Stomach (tissue), 9 donors: ENCODE results near the gene BPHL. TPM values are rescaled to one million over a fixed set of nuclear protein-coding genes. Genes with fewer than 3 reads are reported as not detected.
A peak's percentile ranks its signal among the peaks of the same experiment; 100 is the strongest.

Experiments
- DNase-seq, 2 donors: peaks; one replicate each; pipeline versions ENCODE4 v3.0.0 to v3.0.0-alpha.2; 2013 to 2019
- H3K27ac ChIP-seq, 5 donors: fragments of 200-600 bp in 4 of 5; sonication (generic) in 4 of 5; one replicate each; pipeline ENCODE4 v1.5.1; 2013 to 2019; ENCODE audit warnings: mild to moderate bottlenecking in 1 of 5, moderate library complexity in 1 of 5
- H3K27me3 ChIP-seq, 3 donors: fragments of 200-600 bp; sonication (generic); one replicate each; pipeline ENCODE4 v1.5.1; 2017 to 2019; ENCODE audit warnings: mixed run types in 1 of 3
- H3K36me3 ChIP-seq, 4 donors: fragments of 200-600 bp; sonication (generic); 1 replicate in 3 of 4; 2 replicates in 1 of 4; pipeline ENCODE4 v1.5.1; 2016 to 2019
- H3K4me1 ChIP-seq, 4 donors: fragments of 200-600 bp; sonication (generic); one replicate each; pipeline ENCODE4 v1.5.1; 2016 to 2019
- H3K4me3 ChIP-seq, 4 donors: fragments of 200-600 bp; sonication (generic) in 3 of 4; one replicate each; pipeline ENCODE4 v1.5.1; 2016 to 2019; ENCODE audit warnings: mild to moderate bottlenecking in 1 of 4
- H3K9me3 ChIP-seq, 4 donors: fragments of 200-600 bp; sonication (generic); one replicate each; pipeline ENCODE4 v1.5.1; 2016 to 2019
- EP300 ChIP-seq: sonication (generic); formaldehyde crosslinking; IDR thresholded peaks from one replicate; pipeline ENCODE4 v1.6.1; 2017; ENCODE audit warnings: antibody characterized with exemption
- POLR2A ChIP-seq, 4 donors: fragments of 450-650 bp; IDR thresholded peaks; one replicate each; pipeline ENCODE4 v1.6.1; 2016; ENCODE audit warnings: antibody characterized with exemption in 4 of 4, control low read depth in 2 of 4, mild to moderate bottlenecking in 1 of 4, moderate library complexity in 1 of 4
- POLR2AphosphoS5 ChIP-seq, 3 donors: sonication (generic); formaldehyde crosslinking; IDR thresholded peaks; one replicate each; pipeline ENCODE4 v1.6.1; 2016; ENCODE audit warnings: antibody characterized with exemption in 3 of 3
- WGBS, 5 donors: extraction: QIAGEN DNeasy Blood & Tissue Kit in 3 of 5; methylation state at CpG; one replicate each; pipeline versions ENCODE4 v1.1.5 to v1.1.7; 2013 to 2018; 5-methylcytosine and 5-hydroxymethylcytosine counted together
- intact Hi-C: fragments of 100-400 bp; cut with DNase I; formaldehyde crosslinking; loops from one replicate; pipeline ENCODE4 v1.15.1; 2023; ENCODE audit warnings: low total_unique reads
- polyA plus RNA-seq, 3 donors: library from polyadenylated mRNA; stranded (reverse); fragments of 200-250 nt; gene quantifications; one replicate each; pipeline ENCODE4 v1.2.3, GENCODE V29; 2013
- total RNA-seq, 5 donors: library from RNA; depleted of rRNA; stranded (reverse); fragments of >200 nt; gene quantifications; one replicate each; pipeline versions ENCODE4 v1.1.0 to v1.2.3, GENCODE V29; 2014 to 2016
- TF ChIP-seq, protein P1 (sequence below), 7 experiments: fragments of 450-650 bp in 4 of 7; fragments of 200-600 bp in 3 of 7; sonication (generic) in 3 of 7; IDR thresholded peaks; one replicate each; pipeline ENCODE4 v1.5.1; 2016 to 2019; ENCODE audit warnings: antibody characterized with exemption in 7 of 7, control low read depth in 2 of 7, mild to moderate bottlenecking in 1 of 7
- donor health status: healthy with polysubstance abuse.
- donor health status: Bipolar disorder and iron deficiency.
- donor health status: healthy.

The BPHL gene
- total and polyA plus RNA-seq, 8 donors, result 9.3 to 104 (median 13.1) TPM

DNA sequence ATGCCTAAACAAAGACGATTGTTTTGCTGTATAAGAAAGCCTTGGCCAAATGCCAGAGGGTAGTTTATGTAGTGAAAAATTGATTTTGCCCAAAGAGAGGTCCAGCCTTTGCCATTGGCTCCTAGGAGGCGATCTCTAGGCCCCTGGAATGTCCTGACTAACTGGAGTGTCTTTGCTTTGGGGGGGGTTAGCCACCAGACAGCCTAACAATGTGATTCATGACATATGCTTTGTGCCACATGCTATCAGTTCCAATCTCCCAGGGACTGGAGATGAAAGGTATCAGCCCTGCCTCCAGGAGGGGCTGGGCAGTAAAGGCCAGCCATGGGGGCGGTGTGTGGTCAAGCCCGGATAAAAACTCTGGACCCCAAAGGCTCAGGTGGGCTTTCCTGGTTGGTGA, 71.5 kb downstream of the BPHL start:
- intact Hi-C loops, result no loop called here
- no peak for DNase-seq
- TF ChIP-seq EP300 (no peak), POLR2AphosphoS5 (IDR thresholded peaks at IDR 0.05) (no peak), POLR2A (IDR thresholded peaks at IDR 0.05) (no peak)
- TF ChIP-seq, protein P1, sequence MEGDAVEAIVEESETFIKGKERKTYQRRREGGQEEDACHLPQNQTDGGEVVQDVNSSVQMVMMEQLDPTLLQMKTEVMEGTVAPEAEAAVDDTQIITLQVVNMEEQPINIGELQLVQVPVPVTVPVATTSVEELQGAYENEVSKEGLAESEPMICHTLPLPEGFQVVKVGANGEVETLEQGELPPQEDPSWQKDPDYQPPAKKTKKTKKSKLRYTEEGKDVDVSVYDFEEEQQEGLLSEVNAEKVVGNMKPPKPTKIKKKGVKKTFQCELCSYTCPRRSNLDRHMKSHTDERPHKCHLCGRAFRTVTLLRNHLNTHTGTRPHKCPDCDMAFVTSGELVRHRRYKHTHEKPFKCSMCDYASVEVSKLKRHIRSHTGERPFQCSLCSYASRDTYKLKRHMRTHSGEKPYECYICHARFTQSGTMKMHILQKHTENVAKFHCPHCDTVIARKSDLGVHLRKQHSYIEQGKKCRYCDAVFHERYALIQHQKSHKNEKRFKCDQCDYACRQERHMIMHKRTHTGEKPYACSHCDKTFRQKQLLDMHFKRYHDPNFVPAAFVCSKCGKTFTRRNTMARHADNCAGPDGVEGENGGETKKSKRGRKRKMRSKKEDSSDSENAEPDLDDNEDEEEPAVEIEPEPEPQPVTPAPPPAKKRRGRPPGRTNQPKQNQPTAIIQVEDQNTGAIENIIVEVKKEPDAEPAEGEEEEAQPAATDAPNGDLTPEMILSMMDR (IDR thresholded peaks at IDR 0.05), result no peak
- H3K9me3 ChIP-seq, result no peaks in the 10 kb centered on the region
- H3K4me3 ChIP-seq, result no peak overlapping the region
- H3K27ac ChIP-seq, result no peak overlapping the region
- peaks cover 0 to 5% (median 0%) of the 10 kb centered on the region in 4 donors for H3K4me1 ChIP-seq
- no peaks in the 10 kb centered on the region for H3K36me3 ChIP-seq
- 59 to 75% (median 72%) methylated on average over 4 of the region's 4 CpGs for WGBS, 5 donors
- H3K27me3 ChIP-seq, result no peaks in the 10 kb centered on the region

DNA sequence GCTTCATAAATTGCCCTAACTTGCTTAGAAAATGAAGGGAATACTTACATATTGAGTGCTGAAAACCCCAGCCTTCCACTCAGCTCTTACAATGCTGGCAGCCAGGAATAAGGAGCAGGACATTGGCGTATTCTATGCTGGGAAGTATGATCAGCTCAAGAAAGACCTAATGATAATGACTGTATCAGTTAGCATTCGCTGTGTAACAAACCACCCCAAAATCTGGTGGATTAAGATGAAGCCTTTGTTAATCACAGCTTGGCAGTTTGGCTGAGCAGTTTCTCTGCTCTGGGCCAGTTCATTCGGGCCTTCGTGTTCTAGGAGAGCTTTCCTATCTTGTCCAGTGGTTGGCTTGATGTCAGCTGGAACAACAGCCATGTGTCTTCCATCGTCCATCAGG, 72.3 kb downstream of the BPHL start:
- Histone ChIP-seq H3K4me1 (peaks cover 0 to 6% (median 0%) of the 10 kb centered on the region in 4 donors), H3K27me3 (no peaks in the 10 kb centered on the region), H3K9me3 (no peaks in the 10 kb centered on the region), H3K27ac (no peak overlapping the region), H3K4me3 (no peak overlapping the region), H3K36me3 (no peaks in the 10 kb centered on the region)
- TF ChIP-seq EP300, result no peak
- DNase-seq, result no peak
- intact Hi-C loops, result no loop called here
- 84 to 94% (median 86%) methylated on average over 5 of the region's 5 CpGs for WGBS, 5 donors

DNA sequence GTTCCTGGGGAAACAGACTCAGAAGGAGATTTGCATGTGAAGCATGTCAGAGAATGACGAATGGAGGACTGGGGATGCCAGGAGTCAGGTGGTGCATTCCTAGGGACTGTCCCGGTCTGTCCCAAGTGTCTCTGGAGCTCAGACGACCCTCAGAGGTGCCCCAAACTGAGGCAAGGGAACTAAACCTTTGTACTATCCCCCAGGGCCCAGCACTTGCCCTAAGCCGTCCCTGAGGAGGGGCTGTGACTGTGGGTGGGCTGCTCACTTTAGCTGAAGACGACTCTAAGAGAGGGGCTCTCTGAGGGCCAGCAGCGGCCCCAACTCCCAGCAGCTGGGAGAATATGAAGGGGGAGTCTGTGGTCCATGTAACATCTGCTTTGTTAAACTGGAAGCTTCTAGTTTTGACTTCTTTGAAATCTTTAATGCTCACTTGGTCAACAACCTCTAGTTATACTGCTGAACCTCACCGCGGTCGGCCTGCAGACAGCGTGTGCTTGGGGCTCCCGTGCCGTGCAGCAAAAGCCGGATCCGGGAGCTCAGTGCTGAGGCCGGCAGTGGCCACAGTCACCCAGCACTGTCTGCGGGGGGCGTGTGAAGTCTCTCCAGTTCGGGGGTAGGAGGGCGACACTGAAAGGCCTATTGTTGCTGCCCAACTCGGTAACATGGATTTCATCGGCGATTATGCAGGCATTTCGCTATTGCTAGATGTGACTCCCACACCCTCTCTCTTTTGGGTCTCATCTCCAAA, 74.8 kb downstream of the BPHL start:
- TF ChIP-seq POLR2A (IDR thresholded peaks at IDR 0.05), result no peak
- TF ChIP-seq, protein P1 (IDR thresholded peaks at IDR 0.05), result no peak
- TF ChIP-seq POLR2AphosphoS5 (IDR thresholded peaks at IDR 0.05), result no peak
- TF ChIP-seq EP300, result no peak
- intact Hi-C loops, result no loop called here
- no peaks in the 10 kb centered on the region for H3K27me3 ChIP-seq
- 81 to 85% (median 83%) methylated on average over 20 to 23 of the region's 23 CpGs for WGBS, 5 donors
- H3K27ac ChIP-seq, result no peak overlapping the region
- H3K9me3 ChIP-seq, result no peaks in the 10 kb centered on the region
- no peak for DNase-seq
- H3K4me1 ChIP-seq, result peaks cover 0 to 6% (median 0%) of the 10 kb centered on the region in 4 donors
- H3K36me3 ChIP-seq, result no peaks in the 10 kb centered on the region
- no peak overlapping the region for H3K4me3 ChIP-seq

DNA sequence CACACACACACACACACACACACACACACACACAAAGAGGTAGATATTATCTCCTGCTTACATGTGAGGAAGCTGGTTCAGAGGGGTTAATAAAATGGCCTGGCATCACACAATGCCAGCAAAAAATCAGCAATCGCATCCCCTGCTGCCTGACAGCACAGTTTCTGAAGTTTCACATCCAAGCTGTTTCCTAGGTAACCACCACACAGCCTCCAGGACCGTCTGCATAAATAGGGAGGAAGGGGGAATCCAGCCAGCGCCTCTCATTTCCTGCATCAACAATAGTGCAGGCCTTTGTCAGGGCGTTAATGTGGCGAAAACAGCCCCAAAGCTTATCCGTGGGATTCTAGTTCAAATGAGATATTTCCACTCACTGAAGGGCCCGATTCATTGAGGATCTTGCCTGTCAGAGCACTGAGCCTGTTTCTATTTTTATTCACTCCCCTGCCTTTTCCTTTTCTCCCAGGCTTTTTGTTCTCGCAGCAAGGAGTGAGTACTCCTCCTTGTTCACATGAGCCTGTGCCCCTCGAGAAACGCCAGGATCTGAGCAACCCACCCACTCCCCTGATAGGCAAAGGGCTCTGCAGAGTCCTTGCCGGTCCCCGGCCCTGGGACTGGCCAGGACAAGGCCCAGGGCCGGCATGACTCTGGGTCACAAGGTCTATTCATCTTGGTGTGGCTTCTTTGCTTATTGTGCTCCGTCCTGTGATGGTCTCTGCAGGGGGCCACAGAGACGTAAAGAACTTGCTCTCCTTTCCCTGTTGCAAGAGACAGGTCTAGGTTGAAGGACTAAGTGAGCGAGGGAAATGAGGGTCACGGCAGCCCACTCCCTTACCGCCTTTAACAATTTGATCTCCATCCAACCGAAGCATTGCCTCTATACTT, 76.3 kb downstream of the BPHL start:
- intact Hi-C loops, result no loop called here
- H3K9me3 ChIP-seq, result no peaks in the 10 kb centered on the region
- no peak overlapping the region for H3K4me3 ChIP-seq
- no peaks in the 10 kb centered on the region for H3K36me3 ChIP-seq
- TF ChIP-seq, protein P1 (IDR thresholded peaks at IDR 0.05), result no peak
- TF ChIP-seq POLR2AphosphoS5 (IDR thresholded peaks at IDR 0.05) (no peak), EP300 (no peak), POLR2A (IDR thresholded peaks at IDR 0.05) (no peak)
- 66 to 73% (median 72%) methylated on average over 19 of the region's 19 CpGs for WGBS, 5 donors
- H3K27ac ChIP-seq, result no peak overlapping the region
- H3K27me3 ChIP-seq, result no peaks in the 10 kb centered on the region
- DNase-seq, result peak in 1 of 2 donors; percentile 80
- peaks cover 0 to 6% (median 0%) of the 10 kb centered on the region in 4 donors for H3K4me1 ChIP-seq
